GM12873 (cell line): ENCODE data around the gene OXSR1.
A peak's percentile ranks its signal among the peaks of the same experiment; 100 is the strongest.

Experiments
- TF ChIP-seq, protein P1 (sequence below): IDR thresholded peaks from 2 replicates; pipeline ENCODE4 v1.5.1; 2012; ENCODE audit warnings: low read depth, mild to moderate bottlenecking, moderate library complexity, low read length, control low read depth; ENCODE audit not compliant: insufficient read depth; ENCODE audit errors: missing control alignments

Gene OXSR1

GRCh38 chr3:38137615-38138348, 27.6 kb upstream of the OXSR1 start:
- TF ChIP-seq, protein P1, sequence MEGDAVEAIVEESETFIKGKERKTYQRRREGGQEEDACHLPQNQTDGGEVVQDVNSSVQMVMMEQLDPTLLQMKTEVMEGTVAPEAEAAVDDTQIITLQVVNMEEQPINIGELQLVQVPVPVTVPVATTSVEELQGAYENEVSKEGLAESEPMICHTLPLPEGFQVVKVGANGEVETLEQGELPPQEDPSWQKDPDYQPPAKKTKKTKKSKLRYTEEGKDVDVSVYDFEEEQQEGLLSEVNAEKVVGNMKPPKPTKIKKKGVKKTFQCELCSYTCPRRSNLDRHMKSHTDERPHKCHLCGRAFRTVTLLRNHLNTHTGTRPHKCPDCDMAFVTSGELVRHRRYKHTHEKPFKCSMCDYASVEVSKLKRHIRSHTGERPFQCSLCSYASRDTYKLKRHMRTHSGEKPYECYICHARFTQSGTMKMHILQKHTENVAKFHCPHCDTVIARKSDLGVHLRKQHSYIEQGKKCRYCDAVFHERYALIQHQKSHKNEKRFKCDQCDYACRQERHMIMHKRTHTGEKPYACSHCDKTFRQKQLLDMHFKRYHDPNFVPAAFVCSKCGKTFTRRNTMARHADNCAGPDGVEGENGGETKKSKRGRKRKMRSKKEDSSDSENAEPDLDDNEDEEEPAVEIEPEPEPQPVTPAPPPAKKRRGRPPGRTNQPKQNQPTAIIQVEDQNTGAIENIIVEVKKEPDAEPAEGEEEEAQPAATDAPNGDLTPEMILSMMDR = peak; percentile 11

- TF ChIP-seq, protein P1 = no peak
These were observed 26.8 kb upstream of the OXSR1 start, which contains the start of gene MYD88 for GRCh38 chr3:38138349-38139190. TSS of gene MYD88 (plus strand) at chr3:38138661. CDS start at chr3:38138701, 40 bp downstream.

GRCh38 chr3:38139191-38139590, 26.1 kb upstream of the OXSR1 start:
- TF ChIP-seq, protein P1 = no peak

GRCh38 chr3:38139652-38140051, 25.7 kb upstream of the OXSR1 start:
- TF ChIP-seq, protein P1 = no peak

GRCh38 chr3:38140326-38141172, 24.8 kb upstream of the OXSR1 start:
- TF ChIP-seq, protein P1 = no peak

GRCh38 chr3:38141173-38141951, 24.0 kb upstream of the OXSR1 start:
- TF ChIP-seq, protein P1 = no peak
